Mesenchymal stem cell (in vitro differentiated cells and primary cell): ENCODE results near the gene UNC50.

Experiments
- DNase-seq: peaks from one replicate; pipeline ENCODE4 v3.0.0-alpha.2; 2013
- H2AFZ ChIP-seq: one replicate; pipeline ENCODE4 v1.6.1; 2013; ENCODE audit warnings: low read depth, mild to moderate bottlenecking, control low read depth, inconsistent platforms, low read length, moderate library complexity
- H2AK5ac ChIP-seq: 2 replicates; pipeline ENCODE4 v1.6.1; 2013; ENCODE audit warnings: low read length, moderate library complexity, mild to moderate bottlenecking, inconsistent platforms; ENCODE audit not compliant: severe bottlenecking
- H2BK120ac ChIP-seq: one replicate; pipeline ENCODE4 v1.6.1; 2013; ENCODE audit warnings: low read depth, mild to moderate bottlenecking, inconsistent platforms, low read length, moderate library complexity
- H2BK12ac ChIP-seq, 2 experiments: one replicate each; pipeline ENCODE4 v1.6.1; 2013; ENCODE audit warnings: inconsistent platforms in 2 of 2, low read length in 2 of 2, mild to moderate bottlenecking in 2 of 2, moderate library complexity in 2 of 2, control low read depth in 1 of 2
- H2BK15ac ChIP-seq: one replicate; pipeline ENCODE4 v1.6.1; 2013; ENCODE audit warnings: mild to moderate bottlenecking, low read depth, inconsistent platforms; ENCODE audit not compliant: poor library complexity, severe bottlenecking
- H2BK5ac ChIP-seq: 2 replicates; pipeline ENCODE4 v1.6.1; 2013; ENCODE audit warnings: low read depth, mild to moderate bottlenecking, low read length, control low read depth, inconsistent platforms; ENCODE audit not compliant: poor library complexity, severe bottlenecking
- H3K14ac ChIP-seq, 2 experiments: one replicate each; pipeline ENCODE4 v1.6.1; 2013; ENCODE audit warnings: inconsistent platforms in 2 of 2, low read length in 2 of 2, control low read depth in 1 of 2, mild to moderate bottlenecking in 1 of 2, moderate library complexity in 1 of 2
- H3K18ac ChIP-seq, 2 experiments: one replicate each; pipeline ENCODE4 v1.6.1; 2013; ENCODE audit warnings: inconsistent platforms in 2 of 2, low read length in 2 of 2, control low read depth in 1 of 2, low read depth in 1 of 2, mild to moderate bottlenecking in 1 of 2
- H3K23ac ChIP-seq, 2 experiments: one replicate each; pipeline ENCODE4 v1.6.1; 2013; ENCODE audit warnings: inconsistent platforms in 2 of 2, low read length in 2 of 2, mild to moderate bottlenecking in 2 of 2, moderate library complexity in 2 of 2, control low read depth in 1 of 2
- H3K27ac ChIP-seq: 2 replicates; pipeline ENCODE4 v1.5.1; 2013; ENCODE audit warnings: mild to moderate bottlenecking, moderate library complexity, low read length, control low read depth, inconsistent platforms; ENCODE audit not compliant: poor library complexity, severe bottlenecking
- H3K27me3 ChIP-seq, 2 experiments: 2 replicates each; pipeline versions ENCODE4 v1.6.1 to v1.7.0; 2013; ENCODE audit warnings: low read length in 2 of 2, mild to moderate bottlenecking in 2 of 2, moderate library complexity in 2 of 2, control low read depth in 1 of 2, inconsistent platforms in 1 of 2; ENCODE audit not compliant: control insufficient read depth in 1 of 2, insufficient read depth in 1 of 2
- H3K36me3 ChIP-seq, 2 experiments: 2 replicates each; pipeline versions ENCODE4 v1.6.1 to v1.7.0; 2013; ENCODE audit warnings: low read length in 2 of 2, control low read depth in 1 of 2, inconsistent platforms in 1 of 2, low read depth in 1 of 2, mild to moderate bottlenecking in 1 of 2; ENCODE audit not compliant: insufficient read depth in 2 of 2, control insufficient read depth in 1 of 2
- H3K4ac ChIP-seq, 2 experiments: one replicate each; pipeline ENCODE4 v1.6.1; 2013; ENCODE audit warnings: inconsistent platforms in 2 of 2, low read length in 2 of 2, mild to moderate bottlenecking in 2 of 2, moderate library complexity in 2 of 2, control low read depth in 1 of 2, low read depth in 1 of 2
- H3K4me1 ChIP-seq: 2 replicates; pipeline ENCODE4 v1.6.1; 2013; ENCODE audit warnings: low read depth, low read length, control low read depth; ENCODE audit not compliant: control insufficient read depth, insufficient read depth
- H3K4me2 ChIP-seq: 2 replicates; pipeline ENCODE4 v1.6.1; 2013; ENCODE audit warnings: low read length, mild to moderate bottlenecking, inconsistent platforms; ENCODE audit not compliant: poor library complexity, severe bottlenecking
- H3K4me3 ChIP-seq, 2 experiments: 2 replicates each; pipeline versions ENCODE4 v1.5.1 to v1.7.0; 2013; ENCODE audit warnings: low read length in 2 of 2, mild to moderate bottlenecking in 2 of 2, control low read depth in 1 of 2, low read depth in 1 of 2; ENCODE audit not compliant: insufficient read depth in 1 of 2
- H3K79me1 ChIP-seq: replicated peaks from 2 replicates; pipeline ENCODE4 v1.6.1; 2013; ENCODE audit warnings: mild to moderate bottlenecking, control low read depth, low read length, inconsistent platforms; ENCODE audit not compliant: poor library complexity, severe bottlenecking
- H3K9ac ChIP-seq: 2 replicates; pipeline ENCODE4 v1.7.0; 2013; ENCODE audit warnings: mild to moderate bottlenecking, low read length, moderate library complexity
- H3K9me3 ChIP-seq: 2 replicates; pipeline ENCODE4 v1.7.0; 2013; ENCODE audit warnings: mild to moderate bottlenecking, low read length; ENCODE audit not compliant: control insufficient read depth
- H4K8ac ChIP-seq: one replicate; pipeline ENCODE4 v1.6.1; 2013; ENCODE audit warnings: inconsistent platforms, mild to moderate bottlenecking, low read length, moderate library complexity
- H4K91ac ChIP-seq: one replicate; pipeline ENCODE4 v1.6.1; 2013; ENCODE audit warnings: mild to moderate bottlenecking, low read length, inconsistent platforms
- WGBS: methylation state at CpG from one replicate; pipeline ENCODE4 v1.1.7; 2013; ENCODE audit warnings: mixed read lengths; 5-methylcytosine and 5-hydroxymethylcytosine counted together

The UNC50 gene

GRCh38 chr2:98664323-98664722 lies 55.9 kb downstream of the UNC50 start:
- H4K8ac ChIP-seq, result no peak overlapping the region
- no peak overlapping the region for H2BK120ac ChIP-seq
- no peak overlapping the region for H3K18ac ChIP-seq
- no peak overlapping the region for H3K14ac ChIP-seq
- H2BK12ac ChIP-seq, result no peak overlapping the region
- H2BK5ac ChIP-seq, result no peak overlapping the region
- WGBS, result 95% methylated on average over 3 of the region's 3 CpGs
- H3K36me3 ChIP-seq, result no peaks in the 10 kb centered on the region
- no peak overlapping the region for H3K4ac ChIP-seq
- no peak for DNase-seq
- H3K27me3 ChIP-seq, result no peaks in the 10 kb centered on the region
- no peaks in the 10 kb centered on the region for H3K4me1 ChIP-seq
- H3K4me2 ChIP-seq, result no peak overlapping the region
- no peaks in the 10 kb centered on the region for H3K79me1 ChIP-seq
- H2AFZ ChIP-seq, result no peak overlapping the region
- peaks cover 14% of the 10 kb centered on the region for H3K9me3 ChIP-seq
- no peak overlapping the region for H2BK15ac ChIP-seq
- no peak overlapping the region for H3K4me3 ChIP-seq
- no peak overlapping the region for H3K23ac ChIP-seq
- no peak overlapping the region for H3K27ac ChIP-seq
- no peak overlapping the region for H3K9ac ChIP-seq
- no peak overlapping the region for H4K91ac ChIP-seq
- no peak overlapping the region for H2AK5ac ChIP-seq

DNA sequence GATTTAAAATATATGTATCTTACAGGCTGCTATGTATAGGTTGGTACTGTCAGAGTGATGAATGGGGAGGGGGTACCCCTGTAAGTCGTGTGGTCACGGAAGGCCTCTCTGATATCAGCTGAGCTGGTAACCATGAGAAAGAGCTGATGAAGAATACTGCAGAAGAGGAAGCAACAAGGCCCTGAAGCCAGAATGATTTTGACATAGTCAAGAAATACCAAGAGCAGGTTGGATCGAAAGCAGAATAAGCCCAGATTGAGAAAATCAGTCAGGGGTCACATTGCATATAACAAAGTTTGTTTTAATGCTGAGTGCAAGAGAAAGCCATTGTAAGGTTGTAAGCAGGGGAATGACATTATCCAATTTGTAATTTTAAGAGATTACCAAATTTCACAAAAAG lies 57.3 kb downstream of the UNC50 start:
- Histone ChIP-seq H3K9me3 (peaks cover 6% of the 10 kb centered on the region), H3K4me2 (no peak overlapping the region), H3K27me3 (no peaks in the 10 kb centered on the region), H3K4me3 (no peak overlapping the region), H3K4me1 (no peaks in the 10 kb centered on the region), H3K79me1 (no peaks in the 10 kb centered on the region), H3K9ac (no peak overlapping the region), H2BK15ac (no peak overlapping the region), H2AFZ (no peak overlapping the region), H2BK12ac (no peak overlapping the region), H3K4ac (no peak overlapping the region), H2BK5ac (no peak overlapping the region), H4K91ac (no peak overlapping the region), H3K36me3 (no peaks in the 10 kb centered on the region), H3K27ac (no peak overlapping the region), H2BK120ac (no peak overlapping the region), H3K14ac (no peak overlapping the region), H2AK5ac (no peak overlapping the region), H4K8ac (no peak overlapping the region), H3K18ac (no peak overlapping the region), H3K23ac (no peak overlapping the region)
- DNase-seq, result no peak
- 85% methylated on average over 3 of the region's 3 CpGs for WGBS
